ENCODE measurements around the gene LAT.

Gene LAT

DNA sequence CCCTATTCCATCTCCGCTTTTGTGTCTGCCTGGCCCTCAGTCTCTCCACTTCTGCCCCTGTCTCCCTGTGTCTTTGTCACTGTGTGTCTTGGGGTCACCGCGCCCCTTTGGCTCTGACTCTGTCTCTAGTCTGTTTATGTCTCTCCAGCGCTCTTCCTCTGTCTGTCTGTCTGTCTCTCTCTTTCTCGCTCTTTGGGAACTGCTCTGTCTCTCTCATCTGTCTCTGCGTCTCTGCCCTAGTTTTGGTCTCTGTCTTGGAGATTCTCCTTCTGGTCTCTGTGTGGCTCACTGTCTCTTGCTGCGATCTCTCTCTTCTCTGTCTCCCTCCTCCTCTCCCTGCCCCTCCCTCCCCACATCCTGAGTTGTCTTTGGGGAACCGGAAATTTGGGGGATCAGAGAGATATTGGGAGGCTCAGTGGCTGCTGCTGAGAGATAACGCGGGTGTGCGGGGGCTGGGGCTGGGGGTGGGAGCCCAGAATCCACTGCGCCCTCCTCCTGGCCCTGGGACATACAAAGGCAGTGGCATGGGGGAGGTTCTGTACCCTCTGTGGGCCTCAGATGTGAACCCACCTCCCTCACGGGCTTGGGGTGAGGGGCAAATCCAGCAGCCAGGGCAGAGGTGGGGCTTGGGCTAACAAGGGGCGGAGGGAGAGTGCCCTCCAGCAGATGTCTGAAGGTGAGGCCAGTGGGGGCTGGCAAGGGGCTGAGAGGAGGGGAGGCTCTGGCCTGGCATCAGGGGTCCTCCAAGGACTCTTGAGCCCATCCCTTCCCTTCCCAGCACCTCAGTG is 24.4 kb downstream of the LAT start:
- no peak for DNase-seq

- no peak for DNase-seq
Observed at GRCh38 chr16:29009838-29010166, 24.9 kb downstream of the LAT start.

DNA sequence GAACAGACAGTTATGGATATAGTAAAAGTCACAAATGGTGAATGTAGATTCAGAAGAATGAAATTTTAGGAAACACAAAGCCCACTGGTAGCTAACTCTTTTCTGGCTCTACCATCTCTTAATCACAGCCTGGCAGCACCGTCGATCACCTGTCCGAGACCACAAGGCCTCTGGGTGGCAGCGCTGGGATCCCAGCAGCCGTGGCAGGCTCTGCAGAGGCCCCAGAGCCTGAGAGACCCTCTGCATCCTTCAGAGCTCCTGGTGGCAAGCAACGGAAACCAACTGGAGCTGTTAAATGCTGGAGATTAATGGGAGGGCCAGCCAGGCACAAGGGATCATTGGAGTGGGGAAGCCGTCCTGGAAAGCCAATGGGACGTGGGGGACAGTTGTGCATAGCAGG is 26.3 kb downstream of the LAT start:
- DNase-seq: no peak

GRCh38 chr16:29011851-29012250 is 27.0 kb downstream of the LAT start:
- no peak for DNase-seq

GRCh38 chr16:29012913-29013553 is 28.2 kb downstream of the LAT start:
- peak; percentile 14 for DNase-seq

GRCh38 chr16:29014561-29015069 is 29.8 kb downstream of the LAT start:
- DNase-seq: no peak

DNA sequence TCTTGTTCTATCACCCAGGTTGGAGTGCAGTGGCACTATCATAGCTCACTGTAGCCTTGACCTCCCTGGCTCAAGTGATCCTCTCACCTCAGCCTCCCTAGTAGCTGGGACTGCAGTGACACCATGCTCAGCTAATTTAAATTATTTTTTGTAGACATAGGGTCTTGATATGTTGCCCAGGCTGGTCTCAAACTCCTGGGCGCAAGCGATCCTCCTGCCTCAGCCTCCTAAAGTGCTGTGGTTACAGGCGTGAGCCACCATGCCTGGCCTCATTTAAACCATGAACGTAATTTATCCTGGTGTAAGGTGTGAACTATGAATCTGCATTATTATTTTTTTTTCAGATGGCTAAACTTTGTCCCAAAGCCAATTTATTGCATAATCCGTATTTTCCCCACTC is 37.3 kb downstream of the LAT start:
- DNase-seq: no peak

GRCh38 chr16:29023279-29024277 is 38.7 kb downstream of the LAT start:
- DNase-seq: no peak

DNA sequence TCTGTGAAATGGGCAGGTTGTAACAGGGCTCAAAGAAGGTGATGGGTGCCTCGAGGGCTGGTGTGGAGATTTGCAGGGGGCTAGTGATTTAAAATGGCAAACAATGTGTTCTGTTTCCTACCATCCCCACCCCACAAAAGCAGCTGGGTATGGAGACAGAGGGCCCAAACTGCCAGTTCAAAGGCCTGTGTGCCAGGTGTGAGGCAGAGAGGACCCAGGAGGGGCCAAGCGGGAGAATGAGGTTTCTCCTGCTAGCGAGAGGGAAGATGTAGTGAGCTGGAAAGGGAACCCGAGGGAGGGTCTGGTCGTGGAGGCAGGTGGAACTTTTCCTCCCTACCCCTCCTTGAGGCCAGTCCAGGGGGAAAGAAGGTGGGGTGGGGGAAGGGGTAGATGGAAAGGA is 39.4 kb downstream of the LAT start:
- no peak for DNase-seq

DNA sequence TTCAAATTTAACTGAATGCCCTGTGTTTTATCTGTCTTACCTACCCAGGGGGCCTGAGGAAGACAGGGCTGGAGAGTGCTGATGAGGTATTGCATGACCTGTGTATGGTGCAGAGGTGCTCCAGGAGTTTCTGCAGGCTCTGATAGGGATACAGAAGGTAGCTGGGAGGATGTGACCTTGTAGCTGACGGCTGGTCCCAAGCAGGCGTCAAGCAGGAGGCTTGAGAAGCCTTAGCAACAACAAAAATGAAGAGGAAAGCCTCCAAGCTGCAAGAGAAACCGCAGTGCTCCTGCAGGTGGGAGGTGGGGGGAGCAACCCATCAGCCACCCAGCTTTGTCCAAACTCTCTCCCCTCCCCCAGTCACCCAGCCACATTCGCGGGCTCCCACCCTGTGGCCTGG is 40.4 kb downstream of the LAT start:
- DNase-seq: no peak

DNA sequence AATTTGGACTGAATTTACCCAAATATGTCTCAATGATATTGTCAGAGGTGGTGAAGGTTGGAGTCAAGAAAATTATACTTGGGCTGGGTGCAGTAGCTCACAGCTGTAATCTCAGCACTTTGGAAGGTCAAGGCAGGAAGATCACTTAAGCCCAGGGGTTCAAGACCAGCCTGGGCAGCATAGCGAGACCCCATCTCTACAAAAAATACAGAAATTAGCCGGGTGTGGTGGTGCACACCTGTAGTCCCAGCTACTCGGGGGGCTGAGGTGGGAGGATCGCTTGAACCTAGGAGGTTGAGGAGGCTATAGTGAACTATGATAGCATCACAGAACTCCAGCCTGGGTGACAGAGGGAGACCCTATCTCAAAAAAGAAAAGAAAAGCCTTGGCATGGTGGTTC is 40.9 kb downstream of the LAT start:
- no peak for DNase-seq

- no peak for DNase-seq
Observed at GRCh38 chr16:29028457-29029167, 43.8 kb downstream of the LAT start.

DNA sequence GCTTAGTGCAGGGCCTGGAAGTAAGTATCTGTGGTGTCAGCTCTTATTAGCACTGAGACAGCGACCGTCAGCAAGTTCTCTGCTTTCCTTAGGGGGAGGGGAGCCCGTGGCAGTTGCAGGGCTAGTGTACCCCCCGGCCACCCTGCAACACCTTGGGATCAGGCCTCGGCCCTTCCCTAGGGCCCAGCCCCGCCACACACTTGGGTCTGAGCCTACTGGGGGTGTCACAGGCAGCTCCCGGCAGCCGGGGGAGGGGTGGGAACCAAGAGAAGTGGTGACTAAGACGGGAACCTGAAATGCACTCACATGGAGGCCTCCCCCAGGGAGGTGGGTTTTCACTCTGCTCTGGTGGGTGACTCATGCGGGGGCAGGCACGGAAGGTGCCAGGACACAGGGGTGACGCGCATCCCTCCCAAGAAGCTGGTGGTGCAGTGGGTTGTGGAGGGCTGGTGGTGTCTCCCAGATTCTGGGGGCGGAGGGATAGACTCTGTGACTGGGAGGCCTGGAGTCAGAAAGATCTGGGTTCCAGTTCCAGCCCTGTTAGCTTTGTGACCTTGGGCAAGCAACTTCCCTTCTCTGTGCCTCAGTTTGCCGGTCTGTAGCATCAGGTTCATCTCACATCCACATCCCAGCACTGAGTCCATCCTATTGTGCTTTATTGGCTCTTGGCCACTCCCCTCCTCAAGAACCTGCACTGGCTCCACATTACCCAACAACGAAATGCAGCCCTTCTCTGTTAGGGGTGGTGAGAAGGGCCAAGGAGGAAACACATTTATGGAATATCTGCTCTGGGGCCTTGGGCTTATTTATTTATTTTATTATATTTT is 44.5 kb downstream of the LAT start:
- DNase-seq: peak; percentile 38

GRCh38 chr16:29030086-29030840 is 45.4 kb downstream of the LAT start:
- no peak for DNase-seq

All from effector CD4-positive, alpha-beta T cell (primary cell).